Trophoblast cell (in vitro differentiated cells and primary cell): ENCODE data around the gene DNAJC11.

Source experiments
- DNase-seq, 2 donors: peaks; one replicate each; pipeline ENCODE4 v3.0.0-alpha.2; 2016
- H2AFZ ChIP-seq: 2 replicates; pipeline ENCODE4 v1.6.1; 2013; ENCODE audit warnings: low read length, moderate library complexity, mild to moderate bottlenecking; ENCODE audit not compliant: insufficient read depth, poor library complexity
- H2AK5ac ChIP-seq: 2 replicates; pipeline ENCODE4 v1.6.1; 2013; ENCODE audit warnings: mild to moderate bottlenecking, low read length
- H2BK120ac ChIP-seq: 2 replicates; pipeline ENCODE4 v1.6.1; 2013; ENCODE audit warnings: low read length, mild to moderate bottlenecking, moderate library complexity; ENCODE audit not compliant: insufficient read depth, poor library complexity
- H2BK12ac ChIP-seq: 2 replicates; pipeline ENCODE4 v1.6.1; 2013; ENCODE audit warnings: mild to moderate bottlenecking, low read length, moderate library complexity
- H2BK5ac ChIP-seq: 2 replicates; pipeline ENCODE4 v1.6.1; 2013; ENCODE audit warnings: low read length, low read depth, moderate library complexity, mild to moderate bottlenecking; ENCODE audit not compliant: poor library complexity
- H3K14ac ChIP-seq: 2 replicates; pipeline ENCODE4 v1.6.1; 2013; ENCODE audit warnings: mild to moderate bottlenecking, low read length
- H3K18ac ChIP-seq: 2 replicates; pipeline ENCODE4 v1.6.1; 2013; ENCODE audit warnings: mild to moderate bottlenecking, low read length
- H3K23ac ChIP-seq: 2 replicates; pipeline ENCODE4 v1.6.1; 2013; ENCODE audit warnings: low read length
- H3K27ac ChIP-seq: 2 replicates; pipeline ENCODE4 v1.5.1; 2013; ENCODE audit warnings: low read depth, mild to moderate bottlenecking, inconsistent platforms, low read length, moderate library complexity
- H3K27me3 ChIP-seq: 2 replicates; pipeline ENCODE4 v1.6.1; 2013; ENCODE audit warnings: inconsistent platforms, mild to moderate bottlenecking, low read length, moderate library complexity; ENCODE audit not compliant: insufficient read depth
- H3K36me3 ChIP-seq, 2 experiments: 1 replicate in 1 of 2; 2 replicates in 1 of 2; pipeline ENCODE4 v1.6.1; 2013; ENCODE audit warnings: low read length in 2 of 2, mild to moderate bottlenecking in 2 of 2, moderate library complexity in 1 of 2; ENCODE audit not compliant: insufficient read depth in 2 of 2, control insufficient read depth in 1 of 2
- H3K4ac ChIP-seq: 2 replicates; pipeline ENCODE4 v1.6.1; 2013; ENCODE audit warnings: low read depth, mild to moderate bottlenecking, low read length, moderate library complexity
- H3K4me1 ChIP-seq, 2 experiments: 1 replicate in 1 of 2; 2 replicates in 1 of 2; pipeline ENCODE4 v1.6.1; 2013; ENCODE audit warnings: low read length in 2 of 2, mild to moderate bottlenecking in 2 of 2, moderate library complexity in 1 of 2; ENCODE audit not compliant: insufficient read depth in 2 of 2, control insufficient read depth in 1 of 2
- H3K4me2 ChIP-seq: 2 replicates; pipeline ENCODE4 v1.6.1; 2013; ENCODE audit warnings: inconsistent platforms, mild to moderate bottlenecking, low read length, moderate library complexity
- H3K4me3 ChIP-seq: 2 replicates; pipeline ENCODE4 v1.5.1; 2013; ENCODE audit warnings: mild to moderate bottlenecking, low read depth, low read length, inconsistent platforms
- H3K79me1 ChIP-seq: one replicate; pipeline ENCODE4 v1.6.1; 2013; ENCODE audit warnings: low read length
- H3K79me2 ChIP-seq: 2 replicates; pipeline ENCODE4 v1.6.1; 2013; ENCODE audit warnings: low read length, mild to moderate bottlenecking; ENCODE audit not compliant: control insufficient read depth, insufficient read depth, poor library complexity
- H3K9ac ChIP-seq: 2 replicates; pipeline ENCODE4 v1.6.1; 2013; ENCODE audit warnings: mild to moderate bottlenecking, low read length
- H3K9me3 ChIP-seq: 2 replicates; pipeline ENCODE4 v1.6.1; 2013; ENCODE audit warnings: low read depth, mild to moderate bottlenecking, control low read depth, inconsistent platforms, low read length; ENCODE audit not compliant: insufficient read depth
- H4K12ac ChIP-seq: 2 replicates; pipeline ENCODE4 v1.6.1; 2013; ENCODE audit warnings: low read depth, mild to moderate bottlenecking, low read length, moderate library complexity
- H4K8ac ChIP-seq: 2 replicates; pipeline ENCODE4 v1.6.1; 2013; ENCODE audit warnings: low read depth, mild to moderate bottlenecking, low read length, moderate library complexity
- H4K91ac ChIP-seq: one replicate; pipeline ENCODE4 v1.6.1; 2013; ENCODE audit warnings: low read depth, mild to moderate bottlenecking, low read length, moderate library complexity
- WGBS: extraction: QIAGEN DNeasy Blood & Tissue Kit; methylation state at CpG from one replicate; pipeline ENCODE4 v1.1.7; 2013; ENCODE audit warnings: missing lambda C conversion rate; ENCODE audit not compliant: insufficient read length, insufficient coverage; ENCODE audit errors: extremely low coverage; 5-methylcytosine and 5-hydroxymethylcytosine counted together

DNAJC11 gene

GRCh38 chr1:6594977-6595740 lies 106.5 kb downstream of the DNAJC11 start:
- Histone ChIP-seq H3K4me1 (peaks cover 0 to 6% of the 10 kb centered on the region in 2 experiments), H3K4me2 (no peak overlapping the region), H4K8ac (no peak overlapping the region), H3K4me3 (no peak overlapping the region), H3K18ac (no peak overlapping the region), H3K23ac (no peak overlapping the region), H3K9me3 (peaks cover 3% of the 10 kb centered on the region), H3K14ac (no peak overlapping the region), H2BK120ac (no peak overlapping the region), H2AK5ac (no peak overlapping the region), H3K36me3 (peaks cover 79 to 83% of the 10 kb centered on the region in 2 experiments), H3K79me1 (no peaks in the 10 kb centered on the region), H3K79me2 (peaks cover 5% of the 10 kb centered on the region), H4K12ac (no peak overlapping the region), H2AFZ (no peak overlapping the region), H3K27me3 (no peaks in the 10 kb centered on the region), H3K4ac (no peak overlapping the region), H3K9ac (no peak overlapping the region), H2BK5ac (no peak overlapping the region), H3K27ac (no peak overlapping the region), H4K91ac (no peak overlapping the region), H2BK12ac (no peak overlapping the region)
- no CpG with 5 or more reads among the region's 11 CpGs for WGBS
- DNase-seq, result no peak

DNA sequence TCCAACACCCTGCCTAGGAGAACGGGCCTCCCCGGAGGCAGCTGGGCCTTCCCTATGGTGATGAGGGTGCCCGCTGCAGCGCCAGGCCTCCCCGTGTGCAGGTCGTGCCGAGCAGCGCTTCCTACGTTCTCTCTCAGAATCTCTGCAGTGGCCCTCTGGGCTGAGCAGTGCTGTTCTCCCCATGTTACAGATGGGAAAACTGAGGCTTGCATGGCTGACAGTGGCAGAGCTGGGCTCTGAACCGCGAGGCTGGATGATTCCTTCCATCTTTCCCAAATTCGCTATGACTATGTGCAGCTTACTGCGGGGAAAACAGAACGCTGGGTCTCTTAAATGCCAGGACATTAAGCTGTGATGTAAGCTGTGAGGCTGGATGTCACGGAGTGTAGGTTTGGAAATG lies 107.8 kb downstream of the DNAJC11 start:
- no peak for DNase-seq
- Histone ChIP-seq H4K12ac (no peak overlapping the region), H3K27me3 (no peaks in the 10 kb centered on the region), H3K4me2 (no peak overlapping the region), H3K14ac (no peak overlapping the region), H3K18ac (no peak overlapping the region), H3K27ac (no peak overlapping the region), H2BK120ac (no peak overlapping the region), H3K79me2 (no peaks in the 10 kb centered on the region), H3K4ac (no peak overlapping the region), H3K9me3 (peaks cover under 1% of the 10 kb centered on the region), H3K36me3 (peaks cover 83 to 87% of the 10 kb centered on the region in 2 experiments), H3K4me1 (no peaks in the 10 kb centered on the region), H3K9ac (no peak overlapping the region), H2BK12ac (no peak overlapping the region), H3K79me1 (no peaks in the 10 kb centered on the region), H3K4me3 (no peak overlapping the region), H4K91ac (no peak overlapping the region), H2AFZ (no peak overlapping the region), H2AK5ac (no peak overlapping the region), H3K23ac (no peak overlapping the region), H4K8ac (no peak overlapping the region), H2BK5ac (no peak overlapping the region)
- no CpG with 5 or more reads among the region's 15 CpGs for WGBS

- no peak overlapping the region for H2AFZ ChIP-seq
- no peak overlapping the region for H4K8ac ChIP-seq
- H3K9me3 ChIP-seq, result no peaks in the 10 kb centered on the region
- H3K36me3 ChIP-seq, result peaks cover 87 to 92% of the 10 kb centered on the region in 2 experiments
- no peaks in the 10 kb centered on the region for H3K79me1 ChIP-seq
- H4K91ac ChIP-seq, result no peak overlapping the region
- H3K18ac ChIP-seq, result no peak overlapping the region
- H3K4ac ChIP-seq, result no peak overlapping the region
- no peak overlapping the region for H3K9ac ChIP-seq
- DNase-seq, result no peak
- no peak overlapping the region for H2BK120ac ChIP-seq
- no peak overlapping the region for H3K23ac ChIP-seq
- no peak overlapping the region for H2BK5ac ChIP-seq
- no peak overlapping the region for H2BK12ac ChIP-seq
- no peak overlapping the region for H3K14ac ChIP-seq
- H3K4me3 ChIP-seq, result no peak overlapping the region
- no peak overlapping the region for H3K4me2 ChIP-seq
- H2AK5ac ChIP-seq, result no peak overlapping the region
- no peak overlapping the region for H4K12ac ChIP-seq
- WGBS, result no CpG with 5 or more reads among the region's 38 CpGs
- H3K79me2 ChIP-seq, result no peaks in the 10 kb centered on the region
- H3K4me1 ChIP-seq, result no peaks in the 10 kb centered on the region
- H3K27me3 ChIP-seq, result no peaks in the 10 kb centered on the region
- H3K27ac ChIP-seq, result no peak overlapping the region
Measured at GRCh38 chr1:6592865-6593593, 108.6 kb downstream of the DNAJC11 start.

DNA sequence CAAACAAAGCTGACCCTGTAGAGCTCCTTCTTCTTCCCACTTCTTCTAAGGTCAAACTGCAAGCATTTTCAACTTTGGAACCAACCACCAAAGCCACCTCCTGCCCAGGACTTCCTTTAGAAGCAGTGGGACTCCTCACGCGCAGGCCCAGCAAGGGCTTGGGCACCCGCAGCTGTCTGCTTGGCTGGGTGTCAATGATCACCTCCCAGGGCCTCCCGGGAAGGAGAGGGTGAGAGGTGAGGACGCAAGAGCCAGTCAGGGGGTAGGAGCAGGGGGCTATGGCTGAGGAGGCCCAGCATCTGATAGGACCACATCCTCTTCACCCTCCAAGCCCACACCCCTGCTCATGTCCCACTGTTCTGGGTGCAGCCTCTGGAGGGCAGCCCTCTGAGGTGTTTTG lies 109.2 kb downstream of the DNAJC11 start:
- H3K14ac ChIP-seq, result no peak overlapping the region
- H3K27me3 ChIP-seq, result no peaks in the 10 kb centered on the region
- no peak overlapping the region for H3K4ac ChIP-seq
- H3K79me2 ChIP-seq, result no peaks in the 10 kb centered on the region
- no peak overlapping the region for H2AK5ac ChIP-seq
- no peak overlapping the region for H4K12ac ChIP-seq
- no peak overlapping the region for H3K4me3 ChIP-seq
- DNase-seq, result no peak
- H3K4me2 ChIP-seq, result no peak overlapping the region
- H3K4me1 ChIP-seq, result no peaks in the 10 kb centered on the region
- H3K9me3 ChIP-seq, result no peaks in the 10 kb centered on the region
- peaks cover 85 to 92% of the 10 kb centered on the region in 2 experiments for H3K36me3 ChIP-seq
- H4K91ac ChIP-seq, result no peak overlapping the region
- no peak overlapping the region for H3K23ac ChIP-seq
- no peak overlapping the region for H2AFZ ChIP-seq
- no peak overlapping the region for H3K27ac ChIP-seq
- WGBS, result no CpG with 5 or more reads among the region's 5 CpGs
- H3K18ac ChIP-seq, result no peak overlapping the region
- no peaks in the 10 kb centered on the region for H3K79me1 ChIP-seq
- no peak overlapping the region for H4K8ac ChIP-seq
- H2BK120ac ChIP-seq, result no peak overlapping the region
- no peak overlapping the region for H2BK5ac ChIP-seq
- H3K9ac ChIP-seq, result no peak overlapping the region
- H2BK12ac ChIP-seq, result no peak overlapping the region
